Keratinocyte (primary cell): ENCODE measurements around the gene CWC27.
"Not testable (repeated sequence)": the region's sequence is repeated elsewhere in the genome, so short reads cannot be mapped to it uniquely, and the experiment has no call there.

Source experiments
- CTCF ChIP-seq, 3 experiments: IDR thresholded peaks in 1 of 3; conservative IDR thresholded peaks in 1 of 3; optimal IDR thresholded peaks in 1 of 3; 2 replicates in 2 of 3; 3 replicates in 1 of 3; pipeline versions ENCODE3 to v1.5.1; 2011; ENCODE audit warnings: low read length in 3 of 3, mild to moderate bottlenecking in 3 of 3, moderate library complexity in 2 of 3, control low read depth in 1 of 3, inconsistent platforms in 1 of 3; ENCODE audit not compliant: insufficient read depth in 2 of 3; ENCODE audit errors: extremely low read depth in 1 of 3
- EZH2 ChIP-seq: IDR thresholded peaks from one replicate; pipeline ENCODE4 v1.6.1; 2012; ENCODE audit warnings: inconsistent platforms, mild to moderate bottlenecking, low read length, moderate library complexity

GRCh38 chr5:64939422-64939771 lies 170.7 kb downstream of the CWC27 start:
- not testable (repeated sequence) for TF ChIP-seq CTCF (optimal IDR thresholded peaks at IDR 0.05 in 1 of 3, IDR thresholded peaks at IDR 0.05 in 1 of 3, conservative IDR thresholded peaks at IDR 0.05 in 1 of 3; ENCODE audit: extremely low read depth in 1 of 3, insufficient read depth in 2 of 3, low read length in 3 of 3); EZH2
